Spleen (tissue), 11 donors: ENCODE data around the gene RAI14. TPM values are rescaled to one million over a fixed set of nuclear protein-coding genes. Genes with fewer than 3 reads are reported as not detected.
"Not testable (repeated sequence)": the region's sequence is repeated elsewhere in the genome, so short reads cannot be mapped to it uniquely, and the experiment has no call there.

Experiments
- DNase-seq: peaks from one replicate; pipeline ENCODE4 v3.0.0-alpha.2; 2020
- H3K27ac ChIP-seq, 8 donors: fragments of 200-600 bp; sonication (generic) in 7 of 8; 1 replicate in 4 of 8; 2 replicates in 4 of 8; pipeline versions ENCODE4 v1.5.0 to v1.8.0; 2016 to 2021; ENCODE audit warnings: inconsistent platforms in 4 of 8, mild to moderate bottlenecking in 4 of 8, moderate library complexity in 1 of 8
- H3K27me3 ChIP-seq, 7 donors: fragments of 200-600 bp; sonication (generic) in 6 of 7; replicated peaks in 1 of 7; 1 replicate in 4 of 7; 2 replicates in 3 of 7; pipeline versions ENCODE4 v1.5.0 to v1.8.0; 2016 to 2021; ENCODE audit warnings: inconsistent platforms in 3 of 7, mild to moderate bottlenecking in 1 of 7
- H3K36me3 ChIP-seq, 6 donors: fragments of 200-600 bp; sonication (generic) in 5 of 6; 1 replicate in 4 of 6; 2 replicates in 2 of 6; pipeline versions ENCODE4 v1.5.0 to v1.8.0; 2016 to 2021; ENCODE audit warnings: inconsistent platforms in 2 of 6
- H3K4me1 ChIP-seq, 6 donors: fragments of 200-600 bp; sonication (generic) in 5 of 6; 1 replicate in 3 of 6; 2 replicates in 3 of 6; pipeline versions ENCODE4 v1.5.0 to v1.8.0; 2016 to 2021; ENCODE audit warnings: inconsistent platforms in 3 of 6
- H3K4me3 ChIP-seq, 8 donors: fragments of 200-600 bp; sonication (generic) in 7 of 8; 1 replicate in 4 of 8; 2 replicates in 4 of 8; pipeline versions ENCODE4 v1.5.0 to v1.8.0; 2016 to 2021; ENCODE audit warnings: inconsistent platforms in 4 of 8, mild to moderate bottlenecking in 4 of 8, moderate library complexity in 2 of 8
- H3K9me3 ChIP-seq, 8 donors: fragments of 200-600 bp; sonication (generic) in 7 of 8; 1 replicate in 4 of 8; 2 replicates in 4 of 8; pipeline versions ENCODE4 v1.5.0 to v1.8.0; 2016 to 2021; ENCODE audit warnings: inconsistent platforms in 4 of 8
- CTCF ChIP-seq, 11 experiments: fragments of 200-600 bp in 7 of 11; fragments of 450-650 bp in 4 of 11; sonication (generic) in 4 of 11; IDR thresholded peaks in 8 of 11; conservative IDR thresholded peaks in 3 of 11; 1 replicate in 7 of 11; 2 replicates in 4 of 11; pipeline versions ENCODE4 v1.4.0 to v1.8.0; 2016 to 2021; ENCODE audit warnings: antibody characterized with exemption in 11 of 11, inconsistent platforms in 4 of 11, mild to moderate bottlenecking in 1 of 11
- POLR2A ChIP-seq, 3 donors: fragments of 450-650 bp; IDR thresholded peaks; one replicate each; pipeline ENCODE4 v1.5.1; 2017; ENCODE audit warnings: antibody characterized with exemption in 3 of 3, mild to moderate bottlenecking in 1 of 3
- POLR2AphosphoS5 ChIP-seq, 3 donors: sonication (generic); formaldehyde crosslinking; IDR thresholded peaks; one replicate each; pipeline ENCODE4 v1.5.1; 2017; ENCODE audit warnings: antibody characterized with exemption in 3 of 3
- WGBS, 5 donors: extraction: QIAGEN DNeasy Blood & Tissue Kit in 3 of 5; methylation state at CpG; one replicate each; pipeline versions ENCODE4 v1.1.5 to v1.1.7; 2013 to 2018; 5-methylcytosine and 5-hydroxymethylcytosine counted together
- intact Hi-C: fragments of 100-400 bp; cut with DNase I; formaldehyde crosslinking; loops from one replicate; pipeline ENCODE4 v1.15.0; 2023; ENCODE audit warnings: low total_unique reads
- polyA plus RNA-seq, 3 donors: library from polyadenylated mRNA; stranded (reverse); fragments of 200-250 nt; gene quantifications; one replicate each; pipeline ENCODE4 v1.2.1, GENCODE V29; 2013
- total RNA-seq, 7 donors: library from RNA; depleted of rRNA in 3 of 7; stranded (reverse); fragments of >200 nt in 3 of 7; fragmentation: NEBNext Ultra II Directional in 4 of 7; extraction: Animal tissue kit (Norgen Biotek cat#: 25700) in 4 of 7; gene quantifications; one replicate each; pipeline versions ENCODE4 v1.1.0 to v1.2.1, GENCODE V29; 2016 to 2021
- donor health status: healthy with polysubstance abuse.
- donor health status: DM: no; HTN: no; CAD: no; lungs with moderate emphysema.
- donor health status: DM: no; HTN: no; CAD: no.
- donor health status: Bipolar disorder and iron deficiency.
- donor health status: healthy.
- donor health status: DM: no; HTN: no; CAD: no.
- donor health status: DM: yes; HTN: yes; CAD: no.

Gene RAI14
- total and polyA plus RNA-seq, 10 donors: 14.2 to 217 (median 116) TPM

- intact Hi-C loops: no loop called here
- H3K9me3 ChIP-seq: no peaks in the 10 kb centered on the region
- H3K4me1 ChIP-seq: peaks cover 0 to 15% (median 0%) of the 10 kb centered on the region in 6 donors
- H3K27ac ChIP-seq: no peak overlapping the region
- no peak overlapping the region for H3K4me3 ChIP-seq
- no peak for DNase-seq
- WGBS, 5 donors: 91 to 96% (median 94%) methylated on average over 3 of the region's 3 CpGs
- H3K36me3 ChIP-seq: no peaks in the 10 kb centered on the region
- H3K27me3 ChIP-seq: no peaks in the 10 kb centered on the region
- TF ChIP-seq CTCF (IDR thresholded peaks at IDR 0.05 in 8 of 11, conservative IDR thresholded peaks at IDR 0.05 in 3 of 11) (no peak), POLR2A (IDR thresholded peaks at IDR 0.05) (no peak), POLR2AphosphoS5 (IDR thresholded peaks at IDR 0.05) (no peak)
Observed at GRCh38 chr5:34748431-34748830, 92.3 kb downstream of the RAI14 start.

DNA sequence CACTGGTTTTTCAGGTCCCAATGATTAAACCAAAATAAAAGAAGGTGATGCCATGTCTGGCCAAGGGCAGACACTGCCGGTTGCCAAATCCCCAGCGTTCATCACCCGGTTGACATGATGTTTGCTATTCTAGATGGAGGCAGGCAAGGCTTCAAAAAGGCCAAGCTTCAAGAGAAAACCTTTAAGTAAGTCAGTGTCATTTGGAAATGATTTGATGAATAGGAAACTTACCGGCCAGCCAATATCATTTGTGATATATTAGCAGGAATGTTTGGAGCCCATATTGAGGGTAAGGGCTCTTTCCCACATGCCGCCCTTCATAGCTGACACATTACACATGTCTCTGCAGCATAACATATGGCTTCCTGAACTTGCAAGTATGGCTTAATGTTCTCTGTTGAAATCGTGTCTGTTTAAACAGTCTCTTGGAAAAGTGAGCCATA is 93.3 kb downstream of the RAI14 start:
- H3K9me3 ChIP-seq: no peaks in the 10 kb centered on the region

DNA sequence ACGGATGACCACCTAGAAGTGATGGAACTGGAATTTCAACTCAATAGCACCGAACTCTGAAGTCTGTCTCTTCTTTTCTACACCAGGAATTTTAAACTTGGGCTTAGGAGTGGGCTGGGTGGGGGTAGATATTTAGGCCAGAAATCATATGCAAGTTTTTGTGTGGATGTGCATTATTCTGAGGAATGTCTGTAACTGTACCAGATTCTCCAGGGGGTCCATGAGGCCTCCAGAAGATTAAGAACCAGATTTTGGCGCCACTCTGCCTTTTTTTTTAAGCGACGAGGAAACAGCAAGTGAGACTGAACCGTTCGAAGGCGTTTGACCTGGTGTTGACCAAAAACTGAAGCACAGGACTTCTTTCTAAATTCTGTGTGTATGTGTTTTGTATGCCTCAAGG is 94.1 kb downstream of the RAI14 start:
- H3K27me3 ChIP-seq: no peaks in the 10 kb centered on the region
- no peaks in the 10 kb centered on the region for H3K36me3 ChIP-seq
- intact Hi-C loops: no loop called here
- H3K4me1 ChIP-seq: peaks cover 0 to 7% (median 0%) of the 10 kb centered on the region in 6 donors
- peak overlapping the region in 1 of 8 donors; percentile 17 for H3K27ac ChIP-seq
- no peak for DNase-seq
- H3K9me3 ChIP-seq: no peaks in the 10 kb centered on the region
- WGBS, 5 donors: 64 to 74% (median 69%) methylated on average over 8 of the region's 8 CpGs
- TF ChIP-seq CTCF (IDR thresholded peaks at IDR 0.05 in 8 of 11, conservative IDR thresholded peaks at IDR 0.05 in 3 of 11) (no peak), POLR2AphosphoS5 (IDR thresholded peaks at IDR 0.05) (no peak)
- H3K4me3 ChIP-seq: no peak overlapping the region

More for the DNA sequence above, 93.3 kb downstream of the RAI14 start:
- WGBS, 5 donors: 69 to 76% (median 74%) methylated on average over 6 of the region's 6 CpGs
- Histone ChIP-seq H3K27ac (no peak overlapping the region), H3K4me3 (no peak overlapping the region), H3K27me3 (no peaks in the 10 kb centered on the region), H3K36me3 (no peaks in the 10 kb centered on the region), H3K4me1 (peaks cover 0 to 7% (median 0%) of the 10 kb centered on the region in 6 donors)
- intact Hi-C loops: no loop called here
- DNase-seq: no peak
- TF ChIP-seq POLR2A (IDR thresholded peaks at IDR 0.05) (no peak), CTCF (IDR thresholded peaks at IDR 0.05 in 8 of 11, conservative IDR thresholded peaks at IDR 0.05 in 3 of 11) (no peak), POLR2AphosphoS5 (IDR thresholded peaks at IDR 0.05) (no peak)

DNA sequence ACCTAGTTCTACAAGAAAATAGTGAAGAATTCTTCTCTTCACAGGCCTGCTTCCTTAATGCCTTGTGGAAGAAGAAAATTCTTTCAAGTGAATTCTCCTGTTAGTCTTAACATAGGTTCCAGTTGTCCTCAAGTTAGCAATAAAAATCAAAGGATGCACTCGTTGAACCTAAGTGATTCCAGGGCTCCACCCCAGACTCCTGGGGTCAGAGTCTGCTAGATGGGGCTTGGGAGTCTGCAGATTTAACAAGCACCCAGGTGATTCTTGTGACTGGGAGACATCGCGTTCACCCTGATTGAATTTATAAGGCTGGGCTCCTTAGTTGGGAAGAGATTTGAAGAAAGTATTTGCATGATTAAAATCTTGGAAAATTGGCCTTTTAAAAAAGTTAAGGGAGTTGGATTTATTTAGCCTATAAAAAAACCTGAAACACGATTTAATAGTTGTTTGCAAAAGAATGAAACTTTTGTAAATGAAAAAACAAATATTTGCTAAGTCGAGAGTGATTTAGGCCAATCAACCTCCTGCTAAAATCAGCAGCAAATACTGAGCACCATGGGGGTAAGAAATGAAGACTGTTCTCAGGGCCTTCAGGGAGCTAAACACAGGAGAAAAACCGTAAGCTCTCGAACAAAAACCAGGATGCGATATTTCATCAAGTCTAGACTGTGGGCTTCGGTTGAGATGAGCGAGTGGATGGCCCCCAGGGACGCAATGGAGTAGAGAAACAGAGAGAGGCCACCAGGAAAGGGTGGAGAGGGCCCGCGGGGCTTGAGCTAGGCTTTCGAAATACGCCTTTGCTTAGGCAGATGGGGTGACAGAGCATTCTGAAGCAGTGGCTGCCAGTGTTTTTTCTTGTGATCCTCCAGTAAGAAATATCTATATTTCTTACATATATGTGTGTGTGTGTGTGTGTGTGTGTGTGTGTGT is 95.9 kb downstream of the RAI14 start:
- no peak overlapping the region for H3K27ac ChIP-seq
- H3K27me3 ChIP-seq: no peaks in the 10 kb centered on the region
- no peak for DNase-seq
- WGBS, 5 donors: 78 to 89% (median 83%) methylated on average over 15 of the region's 15 CpGs
- H3K4me1 ChIP-seq: peaks cover 0 to 20% (median 0%) of the 10 kb centered on the region in 6 donors
- intact Hi-C loops: no loop called here
- TF ChIP-seq POLR2AphosphoS5 (IDR thresholded peaks at IDR 0.05): no peak
- no peak for TF ChIP-seq POLR2A (IDR thresholded peaks at IDR 0.05)
- no peak for TF ChIP-seq CTCF (IDR thresholded peaks at IDR 0.05 in 8 of 11, conservative IDR thresholded peaks at IDR 0.05 in 3 of 11)
- H3K4me3 ChIP-seq: no peak overlapping the region
- peaks cover 0 to under 1% (median 0%) of the 10 kb centered on the region in 6 donors for H3K36me3 ChIP-seq
- H3K9me3 ChIP-seq: no peaks in the 10 kb centered on the region

DNA sequence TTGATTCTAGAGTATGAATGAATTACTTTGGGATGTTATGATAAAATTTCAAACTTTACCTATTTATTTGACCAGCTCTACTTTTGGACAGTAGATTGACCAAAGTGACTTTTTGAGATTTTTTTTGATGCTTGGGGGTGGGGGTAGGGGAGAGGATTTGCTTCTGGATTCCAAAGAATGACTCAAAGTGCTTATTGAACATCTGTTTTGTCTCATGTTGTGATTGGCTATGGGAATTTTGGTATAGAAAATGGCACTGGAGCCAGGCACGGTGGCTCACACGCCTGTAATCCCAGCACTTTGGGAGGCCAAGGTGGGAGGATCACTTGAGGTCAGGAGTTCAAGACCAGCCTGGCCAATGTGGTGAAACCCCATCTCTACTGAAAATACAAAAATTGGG is 97.1 kb downstream of the RAI14 start:
- H3K4me3 ChIP-seq, H3K27ac ChIP-seq, DNase-seq, intact Hi-C loops, H3K9me3 ChIP-seq, H3K27me3 ChIP-seq: not testable (repeated sequence)
- Histone ChIP-seq H3K4me1 (peaks cover 0 to 16% (median 0%) of the 10 kb centered on the region in 6 donors), H3K36me3 (peaks cover 0 to 11% (median 0%) of the 10 kb centered on the region in 6 donors)
- WGBS, 5 donors: 84 to 100% (median 87%) methylated on average over 2 of the region's 2 CpGs
